Measurements from ENCODE around the gene NAPSA. TPM values are rescaled to one million over a fixed set of nuclear protein-coding genes. Genes with fewer than 3 reads are reported as not detected.
A peak's percentile ranks its signal among the peaks of the same experiment; 100 is the strongest.

NAPSA gene
- polyA plus RNA-seq, 1 donor, result 2.8 TPM

- H3K4me3 ChIP-seq (ENCODE audit: low read length), result no peak overlapping the region
- peaks cover 9% of the 10 kb centered on the region for H3K4me1 ChIP-seq (ENCODE audit: control insufficient read depth, insufficient read depth, low read length)
- H3K36me3 ChIP-seq (ENCODE audit: control insufficient read depth, insufficient read depth, low read length), result no peaks in the 10 kb centered on the region
- WGBS (ENCODE audit: insufficient coverage, low lambda C conversion rate), result no CpG with 5 or more reads among the region's 55 CpGs
- DNase-seq, result no peak
- H3K27ac ChIP-seq (ENCODE audit: low read length), result no peak overlapping the region
- H3K27me3 ChIP-seq (ENCODE audit: control insufficient read depth, insufficient read depth, low read length), result peaks cover 24% of the 10 kb centered on the region
- peaks cover 6% of the 10 kb centered on the region for H3K9me3 ChIP-seq (ENCODE audit: control insufficient read depth, low read depth, low read length)
Measured at GRCh38 chr19:50322931-50323781, 42.3 kb downstream of the NAPSA start.

GRCh38 chr19:50322234-50322633, 43.2 kb downstream of the NAPSA start:
- Histone ChIP-seq H3K27me3 (ENCODE audit: control insufficient read depth, insufficient read depth, low read length) (peaks cover 16% of the 10 kb centered on the region), H3K27ac (ENCODE audit: low read length) (no peak overlapping the region), H3K36me3 (ENCODE audit: control insufficient read depth, insufficient read depth, low read length) (no peaks in the 10 kb centered on the region), H3K4me1 (ENCODE audit: control insufficient read depth, insufficient read depth, low read length) (peaks cover 9% of the 10 kb centered on the region), H3K4me3 (ENCODE audit: low read length) (no peak overlapping the region), H3K9me3 (ENCODE audit: control insufficient read depth, low read depth, low read length) (peaks cover 6% of the 10 kb centered on the region)
- DNase-seq, result no peak
- WGBS (ENCODE audit: insufficient coverage, low lambda C conversion rate), result 88% methylated on average over 5 of the region's 12 CpGs

DNA sequence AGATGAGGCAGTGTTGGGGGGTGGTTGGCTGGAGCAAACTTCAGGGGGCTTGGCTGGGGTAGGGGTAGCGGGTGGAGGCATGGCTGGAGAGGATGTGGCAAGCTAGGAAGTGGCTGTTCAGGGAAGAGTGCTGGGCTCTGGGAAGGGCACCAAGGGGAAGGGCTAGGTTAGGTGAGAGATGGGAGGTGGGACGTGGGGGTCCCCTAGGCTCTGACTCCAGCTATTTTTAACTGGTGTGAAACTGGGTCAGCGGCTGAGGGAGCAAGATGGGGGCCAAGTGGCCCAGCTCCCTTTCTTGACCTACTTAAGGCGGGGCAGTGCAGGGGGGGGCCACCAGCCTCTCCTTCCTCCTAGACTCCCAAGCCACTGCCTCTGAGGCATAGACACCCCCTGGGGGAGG, 43.6 kb downstream of the NAPSA start:
- DNase-seq, result no peak
- WGBS (ENCODE audit: insufficient coverage, low lambda C conversion rate), result 63% methylated on average over 1 of the region's 4 CpGs
- H3K4me3 ChIP-seq (ENCODE audit: low read length), result no peak overlapping the region
- H3K4me1 ChIP-seq (ENCODE audit: control insufficient read depth, insufficient read depth, low read length), result peaks cover 9% of the 10 kb centered on the region
- peaks cover 12% of the 10 kb centered on the region for H3K27me3 ChIP-seq (ENCODE audit: control insufficient read depth, insufficient read depth, low read length)
- H3K27ac ChIP-seq (ENCODE audit: low read length), result no peak overlapping the region
- H3K36me3 ChIP-seq (ENCODE audit: control insufficient read depth, insufficient read depth, low read length), result no peaks in the 10 kb centered on the region
- H3K9me3 ChIP-seq (ENCODE audit: control insufficient read depth, low read depth, low read length), result peaks cover 6% of the 10 kb centered on the region

- Histone ChIP-seq H3K27ac (ENCODE audit: low read length) (no peak overlapping the region), H3K36me3 (ENCODE audit: control insufficient read depth, insufficient read depth, low read length) (no peaks in the 10 kb centered on the region), H3K4me3 (ENCODE audit: low read length) (no peak overlapping the region), H3K9me3 (ENCODE audit: control insufficient read depth, low read depth, low read length) (no peaks in the 10 kb centered on the region), H3K27me3 (ENCODE audit: control insufficient read depth, insufficient read depth, low read length) (peaks cover 9% of the 10 kb centered on the region), H3K4me1 (ENCODE audit: control insufficient read depth, insufficient read depth, low read length) (peaks cover 4% of the 10 kb centered on the region)
- no peak for DNase-seq
- no CpG with 5 or more reads among the region's 20 CpGs for WGBS (ENCODE audit: insufficient coverage, low lambda C conversion rate)
Measured at GRCh38 chr19:50320596-50320995, 44.8 kb downstream of the NAPSA start.

DNA sequence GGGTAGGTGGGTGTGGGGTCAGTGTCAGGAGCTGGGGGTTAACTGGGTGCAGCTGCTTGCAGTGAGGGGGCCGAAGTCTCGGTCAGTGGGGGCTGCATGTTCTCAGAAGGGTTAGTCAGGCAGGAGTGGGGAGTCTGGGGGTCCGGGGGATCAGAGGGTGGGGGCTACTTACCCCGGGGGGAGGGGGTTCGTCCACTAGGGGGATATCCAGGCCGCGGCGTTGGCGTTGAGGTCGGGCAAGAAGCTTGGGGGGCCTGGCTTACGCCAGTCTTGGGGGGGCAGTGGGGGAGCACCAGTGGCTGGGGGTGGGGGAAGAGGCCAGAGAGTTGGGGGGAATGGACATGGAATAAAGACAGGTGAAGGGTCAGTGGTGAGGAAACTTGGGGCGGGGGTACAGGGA, 45.4 kb downstream of the NAPSA start:
- peaks cover 13% of the 10 kb centered on the region for H3K27me3 ChIP-seq (ENCODE audit: control insufficient read depth, insufficient read depth, low read length)
- H3K36me3 ChIP-seq (ENCODE audit: control insufficient read depth, insufficient read depth, low read length), result no peaks in the 10 kb centered on the region
- no CpG with 5 or more reads among the region's 12 CpGs for whole genome bisulfite sequencing (ENCODE audit: insufficient coverage, low lambda C conversion rate)
- no peaks in the 10 kb centered on the region for H3K9me3 ChIP-seq (ENCODE audit: control insufficient read depth, low read depth, low read length)
- no peak for DNase-seq
- H3K4me1 ChIP-seq (ENCODE audit: control insufficient read depth, insufficient read depth, low read length), result peaks cover under 1% of the 10 kb centered on the region
- H3K4me3 ChIP-seq (ENCODE audit: low read length), result no peak overlapping the region
- no peak overlapping the region for H3K27ac ChIP-seq (ENCODE audit: low read length)

DNA sequence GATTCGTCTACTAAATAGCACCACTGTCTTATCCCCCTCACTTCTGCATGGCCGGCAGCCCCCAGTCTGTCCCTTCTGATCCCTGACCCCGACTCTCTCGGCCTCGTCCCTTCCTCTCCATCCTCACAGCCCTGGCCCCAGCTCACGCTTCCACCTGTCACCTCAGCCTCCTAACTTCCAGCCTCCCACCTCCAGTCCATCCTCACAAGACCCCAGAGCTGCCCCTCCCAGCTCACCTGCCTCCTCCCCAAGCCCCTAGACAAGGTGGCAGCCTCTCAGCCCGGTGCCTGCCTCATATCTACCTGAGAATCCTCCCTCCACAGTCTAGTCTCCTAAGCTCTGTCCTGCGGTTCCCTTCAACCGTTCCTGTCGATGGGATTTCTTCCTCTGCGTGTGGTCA, 46.3 kb downstream of the NAPSA start:
- H3K4me3 ChIP-seq (ENCODE audit: low read length), result no peak overlapping the region
- no peaks in the 10 kb centered on the region for H3K4me1 ChIP-seq (ENCODE audit: control insufficient read depth, insufficient read depth, low read length)
- 83% methylated on average over 6 of the region's 11 CpGs for WGBS (ENCODE audit: insufficient coverage, low lambda C conversion rate)
- DNase-seq, result no peak
- H3K9me3 ChIP-seq (ENCODE audit: control insufficient read depth, low read depth, low read length), result no peaks in the 10 kb centered on the region
- peaks cover 22% of the 10 kb centered on the region for H3K27me3 ChIP-seq (ENCODE audit: control insufficient read depth, insufficient read depth, low read length)
- no peak overlapping the region for H3K27ac ChIP-seq (ENCODE audit: low read length)
- no peaks in the 10 kb centered on the region for H3K36me3 ChIP-seq (ENCODE audit: control insufficient read depth, insufficient read depth, low read length)

GRCh38 chr19:50318438-50318837, 47.0 kb downstream of the NAPSA start:
- Histone ChIP-seq H3K4me3 (ENCODE audit: low read length) (no peak overlapping the region), H3K36me3 (ENCODE audit: control insufficient read depth, insufficient read depth, low read length) (no peaks in the 10 kb centered on the region), H3K4me1 (ENCODE audit: control insufficient read depth, insufficient read depth, low read length) (no peaks in the 10 kb centered on the region), H3K27me3 (ENCODE audit: control insufficient read depth, insufficient read depth, low read length) (peaks cover 29% of the 10 kb centered on the region), H3K27ac (ENCODE audit: low read length) (no peak overlapping the region), H3K9me3 (ENCODE audit: control insufficient read depth, low read depth, low read length) (no peaks in the 10 kb centered on the region)
- no peak for DNase-seq
- WGBS (ENCODE audit: insufficient coverage, low lambda C conversion rate), result 90% methylated on average over 2 of the region's 8 CpGs

DNA sequence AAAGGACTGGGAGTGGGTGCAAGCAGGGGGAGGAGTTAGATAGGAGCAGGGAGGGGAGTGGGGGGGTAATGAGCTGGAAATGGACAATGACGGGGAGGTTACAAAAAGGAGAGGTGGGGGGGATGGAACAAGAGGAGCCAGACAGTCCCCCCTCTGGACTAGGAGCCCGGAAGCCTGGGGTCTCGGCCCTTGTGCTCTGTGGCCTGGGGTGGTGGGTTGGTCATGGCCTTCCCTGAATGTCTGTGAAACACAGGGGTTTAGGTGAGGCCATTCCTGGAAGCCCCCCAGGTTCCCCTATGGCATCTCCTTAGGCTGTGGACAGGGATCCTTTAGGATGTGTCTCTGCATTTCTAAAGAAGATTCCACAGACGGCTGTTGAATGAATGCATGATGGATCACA, 48.3 kb downstream of the NAPSA start:
- Histone ChIP-seq H3K9me3 (ENCODE audit: control insufficient read depth, low read depth, low read length) (no peaks in the 10 kb centered on the region), H3K4me1 (ENCODE audit: control insufficient read depth, insufficient read depth, low read length) (no peaks in the 10 kb centered on the region), H3K27me3 (ENCODE audit: control insufficient read depth, insufficient read depth, low read length) (peaks cover 42% of the 10 kb centered on the region), H3K4me3 (ENCODE audit: low read length) (no peak overlapping the region), H3K36me3 (ENCODE audit: control insufficient read depth, insufficient read depth, low read length) (no peaks in the 10 kb centered on the region), H3K27ac (ENCODE audit: low read length) (no peak overlapping the region)
- WGBS (ENCODE audit: insufficient coverage, low lambda C conversion rate), result no CpG with 5 or more reads among the region's 4 CpGs
- DNase-seq, result no peak

- no peak overlapping the region for H3K4me3 ChIP-seq (ENCODE audit: low read length)
Measured at GRCh38 chr19:50315773-50316448, 49.5 kb downstream of the NAPSA start.

DNA sequence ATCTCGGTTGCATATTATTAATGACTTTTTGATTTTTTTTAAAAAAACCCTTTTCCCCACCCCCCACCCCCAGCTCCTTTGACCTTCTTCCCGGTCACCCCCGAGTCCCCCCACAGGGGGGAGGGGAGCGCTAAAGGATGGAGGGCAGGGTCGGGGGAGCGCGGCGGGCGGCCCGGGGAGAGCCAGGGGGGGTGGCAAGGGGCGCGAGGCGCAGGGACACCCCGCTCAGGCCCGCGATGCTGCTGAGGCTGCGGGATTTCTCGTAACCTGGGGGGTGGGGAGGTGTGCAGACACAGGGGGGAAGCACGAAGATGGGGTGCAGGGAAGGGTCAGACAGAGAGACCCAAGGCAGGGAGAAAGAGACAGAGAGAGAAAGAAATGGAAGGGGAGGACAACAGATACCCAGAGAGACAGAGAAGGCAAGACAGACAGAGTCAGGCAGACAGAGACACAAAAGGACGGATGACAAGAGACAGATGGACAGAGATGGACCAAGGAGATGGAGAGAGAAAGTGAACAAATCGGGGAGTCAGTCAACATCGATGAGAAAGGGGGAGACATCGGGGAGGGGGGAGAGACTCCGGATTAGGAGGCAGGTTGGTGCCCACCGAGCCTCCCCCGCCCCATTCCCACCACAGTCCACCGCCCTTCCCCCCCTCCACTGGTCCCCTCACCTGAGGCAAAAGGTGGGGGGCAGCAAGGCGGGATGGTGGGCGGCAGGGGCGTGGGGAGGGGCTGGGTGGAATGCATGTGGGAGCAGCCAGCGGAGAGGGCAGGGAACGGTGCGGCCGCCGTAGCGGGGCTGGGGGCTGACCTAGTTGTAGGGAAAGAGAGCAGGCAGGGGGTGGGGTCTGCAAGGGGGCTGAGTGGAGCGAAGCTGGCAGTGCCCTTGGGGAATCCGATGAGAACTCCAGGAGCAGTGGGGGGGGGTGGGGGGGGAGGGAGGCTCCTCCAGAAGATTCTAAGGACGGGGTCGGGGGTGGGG, 50.4 kb downstream of the NAPSA start:
- no peak overlapping the region for H3K27ac ChIP-seq (ENCODE audit: low read length)
- no peak for DNase-seq
- WGBS (ENCODE audit: insufficient coverage, low lambda C conversion rate), result no CpG with 5 or more reads among the region's 40 CpGs
- no peaks in the 10 kb centered on the region for H3K4me1 ChIP-seq (ENCODE audit: control insufficient read depth, insufficient read depth, low read length)
- H3K9me3 ChIP-seq (ENCODE audit: control insufficient read depth, low read depth, low read length), result no peaks in the 10 kb centered on the region
- peaks cover 51% of the 10 kb centered on the region for H3K27me3 ChIP-seq (ENCODE audit: control insufficient read depth, insufficient read depth, low read length)
- H3K36me3 ChIP-seq (ENCODE audit: control insufficient read depth, insufficient read depth, low read length), result peaks cover 7% of the 10 kb centered on the region
- no peak overlapping the region for H3K4me3 ChIP-seq (ENCODE audit: low read length)

More at GRCh38 chr19:50315773-50316448, 49.5 kb downstream of the NAPSA start:
- WGBS (ENCODE audit: insufficient coverage, low lambda C conversion rate), result 5% methylated on average over 4 of the region's 18 CpGs
- peak in 1 of 2 donors; percentile 23 for DNase-seq
- H3K9me3 ChIP-seq (ENCODE audit: control insufficient read depth, low read depth, low read length), result no peaks in the 10 kb centered on the region
- no peak overlapping the region for H3K27ac ChIP-seq (ENCODE audit: low read length)
- H3K27me3 ChIP-seq (ENCODE audit: control insufficient read depth, insufficient read depth, low read length), result peaks cover 50% of the 10 kb centered on the region
- no peaks in the 10 kb centered on the region for H3K4me1 ChIP-seq (ENCODE audit: control insufficient read depth, insufficient read depth, low read length)
- H3K36me3 ChIP-seq (ENCODE audit: control insufficient read depth, insufficient read depth, low read length), result peaks cover 1% of the 10 kb centered on the region

Data from large intestine (tissue), 3 donors.